GM12865 (cell line): ENCODE results near the gene BORCS8.
"Not testable (repeated sequence)": the region's sequence is repeated elsewhere in the genome, so short reads cannot be mapped to it uniquely, and the experiment has no call there.

Experiments
- DNase-seq: peaks from one replicate; pipeline ENCODE4 v3.0.0; 2010; ENCODE audit warnings: low read depth
- H3K4me3 ChIP-seq: 2 replicates; pipeline ENCODE4 v1.5.1; 2011; ENCODE audit warnings: mild to moderate bottlenecking, low read depth, low read length, control low read depth
- CTCF ChIP-seq: IDR thresholded peaks from 2 replicates; pipeline ENCODE4 v1.5.1; 2011; ENCODE audit warnings: low read length, control low read depth, low read depth, inconsistent platforms; ENCODE audit not compliant: insufficient read depth; ENCODE audit errors: missing control alignments

BORCS8 gene

GRCh38 chr19:19138109-19138981 is 53.6 kb downstream of the BORCS8 start, which contains the start of gene TMEM161A:
Gene TMEM161A, minus strand, starts transcription at chr19:19138478. Its CDS starts 50 bp downstream, at chr19:19138428.
- no peak for TF ChIP-seq CTCF
- DNase-seq: peak; percentile 100
- H3K4me3 ChIP-seq: peak within 1 kb of the TSS; percentile 94

- TF ChIP-seq CTCF: no peak
- no peak for DNase-seq
- H3K4me3 ChIP-seq: peak overlapping the region; percentile 94
These were observed 54.3 kb downstream of the BORCS8 start for GRCh38 chr19:19137556-19138108.

- not testable (repeated sequence) for DNase-seq, H3K4me3 ChIP-seq
These were observed 56.2 kb downstream of the BORCS8 start for GRCh38 chr19:19135713-19136112.

- DNase-seq: peak; percentile 48
- H3K4me3 ChIP-seq: no peak overlapping the region
These were observed 57.2 kb downstream of the BORCS8 start for GRCh38 chr19:19134687-19135158.

GRCh38 chr19:19133985-19134384 is 58.0 kb downstream of the BORCS8 start:
- TF ChIP-seq CTCF: no peak
- DNase-seq: no peak
- no peak overlapping the region for H3K4me3 ChIP-seq

More at GRCh38 chr19:19134687-19135158, 57.2 kb downstream of the BORCS8 start:
- peak; percentile 10 for TF ChIP-seq CTCF

- H3K4me3 ChIP-seq: no peak overlapping the region
- no peak for TF ChIP-seq CTCF
- DNase-seq: no peak
These were observed 59.0 kb downstream of the BORCS8 start for GRCh38 chr19:19132912-19133311.

- no peak for DNase-seq
- H3K4me3 ChIP-seq: no peak overlapping the region
- no peak for TF ChIP-seq CTCF
These were observed 60.0 kb downstream of the BORCS8 start for GRCh38 chr19:19131989-19132388.
